Ovary (tissue), 3 donors: ENCODE measurements around the gene SH3BGR.

ENCODE experiments used
- EP300 ChIP-seq: sonication (generic); formaldehyde crosslinking; IDR thresholded peaks from one replicate; pipeline ENCODE4 v1.6.1; 2017; ENCODE audit warnings: antibody characterized with exemption
- TF ChIP-seq, protein P1 (sequence below), 3 donors: fragments of 450-650 bp in 2 of 3; fragments of 200-600 bp in 1 of 3; IDR thresholded peaks; one replicate each; pipeline versions ENCODE4 v1.5.1 to v1.8.0; 2016 to 2022; ENCODE audit warnings: antibody characterized with exemption in 3 of 3, mild to moderate bottlenecking in 1 of 3
- donor health status: DM: no; HTN: no; CAD: no.

DNA sequence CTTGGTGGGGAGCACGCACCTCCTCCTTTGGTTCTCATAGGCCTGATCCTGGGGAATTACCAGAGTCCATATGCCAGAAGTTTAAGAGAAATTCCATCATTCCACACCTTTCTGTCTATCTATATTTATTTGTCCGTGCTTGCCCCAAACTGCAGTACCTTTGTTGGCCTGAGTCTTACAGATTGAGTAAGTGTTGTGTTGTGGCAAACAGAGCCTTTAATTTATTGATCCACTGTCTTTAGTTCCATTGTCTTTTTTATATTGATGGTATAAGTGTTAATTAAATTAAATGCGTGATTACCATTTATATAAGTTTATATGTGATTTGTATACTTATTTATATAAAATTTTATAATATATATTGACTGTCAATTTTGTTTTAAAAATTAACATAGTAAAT is 4.9 kb downstream of the SH3BGR start:
- TF ChIP-seq EP300: no peak
- TF ChIP-seq, protein P1, sequence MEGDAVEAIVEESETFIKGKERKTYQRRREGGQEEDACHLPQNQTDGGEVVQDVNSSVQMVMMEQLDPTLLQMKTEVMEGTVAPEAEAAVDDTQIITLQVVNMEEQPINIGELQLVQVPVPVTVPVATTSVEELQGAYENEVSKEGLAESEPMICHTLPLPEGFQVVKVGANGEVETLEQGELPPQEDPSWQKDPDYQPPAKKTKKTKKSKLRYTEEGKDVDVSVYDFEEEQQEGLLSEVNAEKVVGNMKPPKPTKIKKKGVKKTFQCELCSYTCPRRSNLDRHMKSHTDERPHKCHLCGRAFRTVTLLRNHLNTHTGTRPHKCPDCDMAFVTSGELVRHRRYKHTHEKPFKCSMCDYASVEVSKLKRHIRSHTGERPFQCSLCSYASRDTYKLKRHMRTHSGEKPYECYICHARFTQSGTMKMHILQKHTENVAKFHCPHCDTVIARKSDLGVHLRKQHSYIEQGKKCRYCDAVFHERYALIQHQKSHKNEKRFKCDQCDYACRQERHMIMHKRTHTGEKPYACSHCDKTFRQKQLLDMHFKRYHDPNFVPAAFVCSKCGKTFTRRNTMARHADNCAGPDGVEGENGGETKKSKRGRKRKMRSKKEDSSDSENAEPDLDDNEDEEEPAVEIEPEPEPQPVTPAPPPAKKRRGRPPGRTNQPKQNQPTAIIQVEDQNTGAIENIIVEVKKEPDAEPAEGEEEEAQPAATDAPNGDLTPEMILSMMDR (IDR thresholded peaks at IDR 0.05): no peak
